GM19463 (cell line): ENCODE measurements around the gene GRB7.
"Not testable (repeated sequence)": the region's sequence is repeated elsewhere in the genome, so short reads cannot be mapped to it uniquely, and the experiment has no call there.

Experiments used
- ATAC-seq: cut with Tn5 transposase; IDR thresholded peaks from one replicate; pipeline ENCODE4 v1.9.1; 2021; ENCODE audit warnings: mild to moderate bottlenecking, moderate library complexity; ENCODE audit not compliant: unreplicated experiment

The GRB7 gene

DNA sequence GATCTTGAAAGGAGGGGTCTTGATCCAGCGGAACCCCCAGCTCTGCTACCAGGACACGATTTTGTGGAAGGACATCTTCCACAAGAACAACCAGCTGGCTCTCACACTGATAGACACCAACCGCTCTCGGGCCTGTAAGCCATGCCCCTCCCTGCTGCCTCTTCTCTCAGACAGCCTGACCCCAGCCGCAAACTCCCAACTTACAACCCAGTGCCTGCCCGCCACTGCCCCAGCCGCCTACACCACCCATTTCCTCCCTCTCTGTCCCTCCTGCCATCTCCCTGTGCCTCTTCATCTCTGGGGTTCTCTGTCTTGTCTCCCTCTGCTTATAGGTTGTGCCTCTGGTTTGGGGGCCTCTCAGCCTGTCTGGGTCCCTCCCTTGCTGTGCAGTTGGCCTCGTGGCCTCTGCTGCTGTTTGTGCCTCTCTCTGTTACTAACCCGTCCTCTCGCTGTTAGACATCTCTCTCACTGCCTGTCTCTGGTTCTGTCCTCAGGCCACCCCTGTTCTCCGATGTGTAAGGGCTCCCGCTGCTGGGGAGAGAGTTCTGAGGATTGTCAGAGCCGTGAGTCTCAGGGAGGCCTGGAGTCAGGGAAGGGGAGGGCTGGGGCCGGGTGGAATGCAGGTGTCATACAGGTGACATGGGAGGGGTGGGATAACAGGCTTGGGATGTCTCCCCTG lies 28.3 kb upstream of the GRB7 start:
- no peak for ATAC-seq

DNA sequence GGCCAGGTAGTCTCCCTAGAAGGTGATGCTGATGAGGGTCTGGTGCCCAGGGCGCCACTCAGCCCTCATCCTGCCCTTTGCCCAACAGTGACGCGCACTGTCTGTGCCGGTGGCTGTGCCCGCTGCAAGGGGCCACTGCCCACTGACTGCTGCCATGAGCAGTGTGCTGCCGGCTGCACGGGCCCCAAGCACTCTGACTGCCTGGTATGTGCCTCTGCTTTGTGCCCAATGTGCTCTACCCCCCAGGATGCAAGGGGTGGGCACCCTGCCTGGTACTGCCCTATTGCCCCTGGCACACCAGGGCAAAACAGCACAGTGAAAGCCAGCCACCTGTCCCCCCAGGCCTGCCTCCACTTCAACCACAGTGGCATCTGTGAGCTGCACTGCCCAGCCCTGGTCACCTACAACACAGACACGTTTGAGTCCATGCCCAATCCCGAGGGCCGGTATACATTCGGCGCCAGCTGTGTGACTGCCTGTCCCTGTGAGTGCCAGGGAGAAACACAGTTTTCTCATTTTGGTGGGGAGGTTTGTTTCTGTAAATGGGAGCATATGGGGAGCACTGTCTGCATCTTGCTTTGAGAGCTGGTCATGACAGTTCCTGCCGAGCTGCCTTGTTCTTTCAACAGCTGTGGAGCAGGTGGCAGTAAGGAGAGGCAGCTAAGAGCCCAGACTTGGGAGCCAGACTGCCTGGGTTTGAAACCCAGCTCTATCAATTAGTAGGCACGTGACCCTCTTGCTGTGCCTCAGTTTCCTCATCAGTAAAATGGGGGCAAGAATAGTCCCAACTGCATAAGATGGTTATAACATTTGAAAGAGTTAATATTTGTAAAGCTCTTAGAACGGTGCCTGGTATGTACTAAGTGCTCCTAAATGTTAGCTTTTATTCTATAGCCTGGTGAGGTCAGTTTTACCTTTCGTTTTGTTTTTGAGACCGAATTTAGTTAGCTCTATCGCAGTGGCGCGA lies 27.5 kb upstream of the GRB7 start:
- no peak for ATAC-seq

DNA sequence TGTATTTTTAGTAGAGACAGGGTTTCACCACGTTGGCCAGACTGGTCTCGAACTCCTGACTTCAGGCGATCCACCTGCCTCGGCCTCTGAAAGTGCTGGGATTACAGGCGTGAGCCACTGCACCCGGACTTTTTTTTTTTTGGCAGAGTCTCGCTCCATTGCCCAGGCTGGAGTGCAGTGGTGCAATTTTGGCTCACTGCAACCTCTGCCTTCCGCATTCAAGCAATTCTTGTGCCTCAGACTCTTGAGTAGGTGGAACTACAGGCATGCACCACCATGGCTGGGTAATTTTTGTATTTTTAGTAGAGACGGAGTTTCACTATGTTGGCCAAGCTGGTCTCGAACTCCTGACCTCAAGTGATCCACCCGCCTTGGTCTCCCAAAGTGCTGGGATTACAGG lies 26.7 kb upstream of the GRB7 start:
- ATAC-seq: not testable (repeated sequence)

DNA sequence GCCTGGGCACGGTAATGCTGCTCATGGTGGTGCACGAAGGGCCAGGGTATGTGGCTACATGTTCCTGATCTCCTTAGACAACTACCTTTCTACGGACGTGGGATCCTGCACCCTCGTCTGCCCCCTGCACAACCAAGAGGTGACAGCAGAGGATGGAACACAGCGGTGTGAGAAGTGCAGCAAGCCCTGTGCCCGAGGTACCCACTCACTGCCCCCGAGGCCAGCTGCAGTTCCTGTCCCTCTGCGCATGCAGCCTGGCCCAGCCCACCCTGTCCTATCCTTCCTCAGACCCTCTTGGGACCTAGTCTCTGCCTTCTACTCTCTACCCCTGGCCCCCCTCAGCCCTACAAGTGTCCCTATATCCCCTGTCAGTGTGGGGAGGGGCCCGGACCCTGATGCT lies 25.9 kb upstream of the GRB7 start:
- ATAC-seq: no peak

DNA sequence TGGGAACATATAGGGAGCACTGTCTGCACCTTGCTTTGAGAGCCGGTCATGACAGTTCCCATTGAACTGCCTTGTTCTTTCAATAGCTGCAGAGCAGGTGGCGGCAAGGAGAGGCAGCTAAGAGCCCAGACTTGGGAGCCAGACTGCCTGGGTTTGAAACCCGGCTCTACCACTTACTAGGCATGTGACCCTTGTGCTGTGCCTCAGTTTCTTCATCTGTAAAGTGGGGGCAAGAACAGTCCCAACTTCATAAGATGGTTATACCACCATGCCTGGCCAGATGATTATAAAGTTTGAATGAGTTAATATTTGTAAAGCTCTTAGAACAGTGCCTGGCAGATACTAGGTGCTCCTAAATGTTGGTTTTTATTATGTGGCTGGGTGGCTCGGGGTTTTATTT lies 23.5 kb upstream of the GRB7 start:
- ATAC-seq: no peak

DNA sequence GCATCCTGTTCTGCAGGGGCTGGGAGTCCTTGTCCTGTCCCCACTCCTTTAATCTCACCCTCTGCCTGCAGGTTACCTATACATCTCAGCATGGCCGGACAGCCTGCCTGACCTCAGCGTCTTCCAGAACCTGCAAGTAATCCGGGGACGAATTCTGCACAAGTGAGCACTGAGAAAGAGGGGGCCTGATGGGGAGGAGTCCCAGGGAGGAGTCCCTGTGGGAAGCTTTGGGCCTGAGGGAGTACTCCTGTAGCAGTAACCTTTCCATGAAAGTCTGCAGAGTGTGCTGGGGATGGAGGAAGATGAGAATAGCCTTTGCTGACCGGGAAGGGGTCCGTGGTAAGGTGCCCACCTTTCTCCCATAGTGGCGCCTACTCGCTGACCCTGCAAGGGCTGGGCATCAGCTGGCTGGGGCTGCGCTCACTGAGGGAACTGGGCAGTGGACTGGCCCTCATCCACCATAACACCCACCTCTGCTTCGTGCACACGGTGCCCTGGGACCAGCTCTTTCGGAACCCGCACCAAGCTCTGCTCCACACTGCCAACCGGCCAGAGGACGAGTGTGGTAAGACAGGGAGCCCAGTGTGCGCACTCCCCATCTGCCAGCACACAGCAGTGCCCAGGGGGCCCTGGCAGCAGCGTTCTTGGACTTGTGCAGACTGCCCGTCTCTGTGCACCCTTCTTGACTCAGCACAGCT lies 22.2 kb upstream of the GRB7 start:
- no peak for ATAC-seq

DNA sequence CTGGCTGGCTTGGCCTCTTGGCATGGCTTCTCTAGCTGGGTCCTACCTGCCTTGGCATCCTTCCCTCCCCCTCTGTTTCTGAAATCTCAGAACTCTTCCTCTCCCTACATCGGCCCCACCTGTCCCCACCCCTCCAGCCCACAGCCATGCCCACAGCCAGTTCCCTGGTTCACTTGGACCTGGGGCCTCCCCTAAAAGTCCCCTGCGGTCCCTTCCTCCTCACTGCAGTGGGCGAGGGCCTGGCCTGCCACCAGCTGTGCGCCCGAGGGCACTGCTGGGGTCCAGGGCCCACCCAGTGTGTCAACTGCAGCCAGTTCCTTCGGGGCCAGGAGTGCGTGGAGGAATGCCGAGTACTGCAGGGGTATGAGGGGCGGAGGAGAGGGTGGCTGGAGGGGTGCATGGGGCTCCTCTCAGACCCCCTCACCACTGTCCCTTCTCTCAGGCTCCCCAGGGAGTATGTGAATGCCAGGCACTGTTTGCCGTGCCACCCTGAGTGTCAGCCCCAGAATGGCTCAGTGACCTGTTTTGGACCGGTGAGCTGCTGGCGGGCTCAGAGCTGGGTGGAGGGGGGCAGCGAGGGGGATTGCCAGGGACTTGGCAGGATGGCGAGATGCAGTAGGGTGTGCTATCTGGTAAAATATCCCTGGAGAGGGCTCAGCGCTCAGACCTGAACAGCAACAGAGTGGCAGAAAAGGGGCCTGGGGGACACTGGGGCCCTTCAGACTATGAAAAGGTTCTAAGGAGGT lies 21.5 kb upstream of the GRB7 start:
- no peak for ATAC-seq

DNA sequence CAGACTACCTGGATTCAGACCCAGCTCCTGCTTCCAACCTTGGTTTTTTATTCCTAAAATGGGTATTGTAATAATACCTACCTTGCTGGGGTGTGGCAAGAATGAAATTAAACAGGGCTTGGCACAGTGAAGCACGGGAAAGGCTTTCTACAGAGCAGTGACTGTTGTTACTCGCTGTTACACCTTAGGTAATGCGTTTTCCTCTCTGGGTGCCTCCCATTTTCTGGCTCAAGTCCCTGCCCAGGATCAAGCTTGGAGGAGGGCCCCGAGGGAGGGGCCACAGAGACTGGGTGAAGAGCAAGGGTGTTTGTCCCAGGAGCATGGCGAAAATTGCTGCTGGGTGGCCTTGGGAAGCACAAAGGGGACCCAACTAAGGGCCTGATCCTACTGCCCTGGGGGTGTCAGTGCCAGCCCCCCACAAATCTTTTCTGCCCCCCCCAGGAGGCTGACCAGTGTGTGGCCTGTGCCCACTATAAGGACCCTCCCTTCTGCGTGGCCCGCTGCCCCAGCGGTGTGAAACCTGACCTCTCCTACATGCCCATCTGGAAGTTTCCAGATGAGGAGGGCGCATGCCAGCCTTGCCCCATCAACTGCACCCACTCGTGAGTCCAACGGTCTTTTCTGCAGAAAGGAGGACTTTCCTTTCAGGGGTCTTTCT lies 20.7 kb upstream of the GRB7 start:
- ATAC-seq: no peak

DNA sequence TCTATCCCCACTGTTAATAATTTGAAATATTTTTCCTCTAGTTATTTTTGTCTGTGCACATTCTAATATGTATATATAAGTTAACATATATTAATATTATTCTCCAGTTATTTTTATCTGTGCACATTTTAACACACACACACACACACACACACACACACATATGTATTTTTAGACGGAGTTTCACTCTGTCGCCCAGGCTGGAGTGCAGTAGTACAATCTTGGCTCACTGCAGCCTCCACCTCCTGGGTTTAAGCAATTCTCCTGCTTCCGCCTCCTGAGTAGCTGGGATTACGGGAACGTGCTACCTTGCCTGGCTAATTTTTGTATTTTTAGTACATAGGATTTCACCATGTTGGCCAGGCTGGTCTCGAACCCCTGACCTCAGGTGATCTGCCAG lies 20.1 kb upstream of the GRB7 start:
- no peak for ATAC-seq

DNA sequence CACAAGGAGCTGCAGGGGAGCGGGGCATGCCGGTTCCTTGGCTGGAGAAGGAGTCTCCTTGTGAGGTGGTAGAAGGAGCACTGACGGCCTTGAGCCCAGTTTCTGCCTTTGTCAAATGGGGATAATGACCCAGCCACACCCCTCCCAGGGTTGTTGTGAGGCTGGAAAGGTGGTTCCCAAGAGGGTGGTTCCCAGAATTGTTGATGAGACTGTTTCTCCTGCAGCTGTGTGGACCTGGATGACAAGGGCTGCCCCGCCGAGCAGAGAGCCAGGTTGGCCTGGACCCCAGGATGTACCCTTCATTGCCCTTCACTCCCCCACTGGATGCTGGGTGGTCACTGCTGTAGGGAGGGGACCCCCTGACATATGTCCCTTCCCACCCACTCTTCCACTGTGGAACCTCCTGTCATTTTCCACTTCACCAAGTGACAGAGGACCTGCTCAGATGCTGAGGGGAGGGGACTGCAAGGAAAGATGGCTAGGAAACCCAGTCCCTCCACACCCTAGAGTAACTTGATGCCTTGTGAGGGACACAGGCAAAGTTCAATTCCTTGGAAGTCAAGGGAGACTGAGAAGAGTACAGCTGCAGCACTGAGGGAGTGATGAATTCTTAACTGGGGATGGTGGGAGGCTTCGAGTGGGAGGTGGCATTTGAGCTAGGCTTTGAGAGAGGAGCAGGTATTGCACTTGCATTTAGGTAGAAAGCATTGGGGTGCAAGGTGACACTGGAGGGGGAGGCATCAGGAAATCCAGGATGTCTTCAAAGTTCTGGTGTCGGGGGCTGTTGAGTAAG lies 18.0 kb upstream of the GRB7 start:
- ATAC-seq: no peak

DNA sequence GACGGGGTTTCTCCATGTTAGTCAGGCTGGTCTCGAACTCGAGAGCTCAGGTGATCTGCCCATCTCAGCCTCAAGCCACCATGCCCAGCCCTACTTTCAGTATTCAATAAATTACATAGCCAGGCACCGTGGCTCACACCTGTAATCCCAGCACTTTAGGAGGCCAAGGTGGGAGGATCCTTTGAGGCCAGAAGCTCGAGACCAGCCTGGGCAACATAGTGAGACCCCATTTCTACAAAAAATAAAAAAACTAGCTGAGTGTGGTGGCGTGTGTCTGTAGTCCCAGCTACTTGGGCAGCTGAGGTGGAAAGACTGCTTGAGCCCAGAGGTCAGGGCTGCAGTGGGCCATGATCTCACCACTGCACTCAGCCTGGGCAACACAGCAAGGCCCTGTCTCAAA lies 15.6 kb upstream of the GRB7 start:
- no peak for ATAC-seq

DNA sequence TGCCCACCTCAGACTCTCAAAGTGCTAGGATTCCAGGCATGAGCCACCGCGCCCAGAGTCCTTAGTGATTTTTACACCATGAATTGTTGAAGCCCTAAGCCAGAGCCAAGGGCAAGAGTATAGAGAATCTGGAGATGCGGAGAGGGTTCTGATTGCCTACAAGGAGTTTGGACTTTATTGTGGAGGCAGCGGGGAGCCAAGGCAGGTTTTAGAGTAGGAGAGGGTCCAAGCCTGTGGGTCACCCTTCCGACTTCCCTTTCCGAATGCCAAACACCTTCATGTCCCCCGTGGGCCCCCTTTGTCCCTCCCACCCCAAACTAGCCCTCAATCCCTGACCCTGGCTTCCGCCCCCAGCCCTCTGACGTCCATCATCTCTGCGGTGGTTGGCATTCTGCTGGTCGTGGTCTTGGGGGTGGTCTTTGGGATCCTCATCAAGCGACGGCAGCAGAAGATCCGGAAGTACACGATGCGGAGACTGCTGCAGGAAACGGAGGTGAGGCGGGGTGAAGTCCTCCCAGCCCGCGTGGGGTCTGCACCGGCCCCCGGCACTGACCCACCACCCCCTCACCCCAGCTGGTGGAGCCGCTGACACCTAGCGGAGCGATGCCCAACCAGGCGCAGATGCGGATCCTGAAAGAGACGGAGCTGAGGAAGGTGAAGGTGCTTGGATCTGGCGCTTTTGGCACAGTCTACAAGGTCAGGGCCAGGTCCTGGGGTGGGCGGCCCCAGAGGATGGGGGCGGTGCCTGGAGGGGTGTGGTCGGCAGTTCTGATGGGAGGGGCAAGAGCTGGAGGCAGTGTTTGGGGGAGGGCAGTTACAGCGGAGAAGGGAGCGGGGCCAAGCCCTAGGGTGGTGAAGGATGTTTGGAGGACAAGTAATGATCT lies 14.5 kb upstream of the GRB7 start:
- ATAC-seq: no peak

DNA sequence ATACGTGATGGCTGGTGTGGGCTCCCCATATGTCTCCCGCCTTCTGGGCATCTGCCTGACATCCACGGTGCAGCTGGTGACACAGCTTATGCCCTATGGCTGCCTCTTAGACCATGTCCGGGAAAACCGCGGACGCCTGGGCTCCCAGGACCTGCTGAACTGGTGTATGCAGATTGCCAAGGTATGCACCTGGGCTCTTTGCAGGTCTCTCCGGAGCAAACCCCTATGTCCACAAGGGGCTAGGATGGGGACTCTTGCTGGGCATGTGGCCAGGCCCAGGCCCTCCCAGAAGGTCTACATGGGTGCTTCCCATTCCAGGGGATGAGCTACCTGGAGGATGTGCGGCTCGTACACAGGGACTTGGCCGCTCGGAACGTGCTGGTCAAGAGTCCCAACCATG lies 13.0 kb upstream of the GRB7 start:
- no peak for ATAC-seq

DNA sequence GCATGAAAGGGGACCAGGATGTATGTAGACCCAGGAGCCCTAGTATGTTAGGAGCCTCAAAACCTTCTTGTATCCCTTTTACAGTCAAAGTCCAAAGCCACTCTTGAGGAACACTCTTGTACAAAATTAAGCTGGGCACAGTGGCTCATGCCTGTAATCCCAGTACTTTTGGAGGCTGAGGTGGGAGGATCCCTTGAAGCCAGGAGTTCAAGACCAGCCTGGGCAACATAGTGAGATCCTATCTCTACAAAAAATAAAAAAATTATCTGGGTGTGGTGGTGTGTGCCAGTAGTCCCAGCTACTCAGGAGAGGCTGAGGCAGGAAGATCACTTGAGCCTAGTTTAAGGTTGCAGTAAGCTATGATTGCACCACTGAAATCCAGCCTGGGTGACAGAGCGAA lies 11.8 kb upstream of the GRB7 start:
- ATAC-seq: not testable (repeated sequence)

DNA sequence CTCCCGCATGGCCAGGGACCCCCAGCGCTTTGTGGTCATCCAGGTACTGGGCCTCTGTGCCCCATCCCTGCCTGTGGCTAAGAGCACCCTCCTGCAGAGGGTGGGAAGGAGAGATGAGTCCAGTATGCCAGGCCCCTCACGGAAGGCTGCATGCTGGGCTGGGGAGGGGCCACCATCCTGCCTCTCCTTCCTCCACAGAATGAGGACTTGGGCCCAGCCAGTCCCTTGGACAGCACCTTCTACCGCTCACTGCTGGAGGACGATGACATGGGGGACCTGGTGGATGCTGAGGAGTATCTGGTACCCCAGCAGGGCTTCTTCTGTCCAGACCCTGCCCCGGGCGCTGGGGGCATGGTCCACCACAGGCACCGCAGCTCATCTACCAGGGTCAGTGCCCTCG lies 11.1 kb upstream of the GRB7 start:
- ATAC-seq: no peak

DNA sequence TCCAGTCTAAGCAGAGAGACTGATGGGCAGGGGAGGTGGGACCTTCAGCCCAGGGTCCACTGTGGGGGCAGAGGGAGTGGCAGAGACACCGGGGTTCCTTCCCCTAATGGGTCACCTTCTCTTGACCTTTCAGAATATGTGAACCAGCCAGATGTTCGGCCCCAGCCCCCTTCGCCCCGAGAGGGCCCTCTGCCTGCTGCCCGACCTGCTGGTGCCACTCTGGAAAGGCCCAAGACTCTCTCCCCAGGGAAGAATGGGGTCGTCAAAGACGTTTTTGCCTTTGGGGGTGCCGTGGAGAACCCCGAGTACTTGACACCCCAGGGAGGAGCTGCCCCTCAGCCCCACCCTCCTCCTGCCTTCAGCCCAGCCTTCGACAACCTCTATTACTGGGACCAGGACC lies 10.2 kb upstream of the GRB7 start:
- no peak for ATAC-seq

DNA sequence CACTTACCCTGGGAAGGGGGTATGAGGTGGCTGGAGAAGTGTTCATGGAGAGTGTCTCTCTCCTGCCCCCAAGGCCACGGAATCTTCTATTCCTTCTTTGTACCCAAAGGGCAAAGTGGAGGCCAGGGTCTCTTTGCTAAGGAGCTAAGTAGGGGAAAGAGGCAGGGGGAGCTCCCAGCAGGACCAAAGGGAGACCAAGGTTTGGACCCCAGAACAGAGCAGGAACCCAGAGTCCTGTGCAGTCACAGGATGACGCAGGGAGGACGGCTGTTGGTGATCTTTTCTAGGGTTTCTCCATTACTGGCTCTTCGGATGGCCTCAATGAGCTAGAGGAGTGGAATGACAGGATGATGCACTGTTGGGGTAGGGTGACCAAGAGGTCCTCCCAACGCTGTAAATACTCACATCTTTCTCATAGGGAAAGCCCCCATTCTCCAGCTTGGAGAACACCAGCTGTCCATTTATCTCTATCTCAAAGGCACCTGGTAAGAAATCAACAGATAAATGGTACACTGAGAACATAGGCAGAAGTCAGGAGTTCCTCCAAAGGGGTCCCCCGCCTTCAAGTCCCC lies 8.4 kb upstream of the GRB7 start:
- no peak for ATAC-seq
